ENCODE results near the gene CD300A. TPM values are rescaled to one million over a fixed set of nuclear protein-coding genes. Genes with fewer than 3 reads are reported as not detected.
"Not testable (repeated sequence)": the region's sequence is repeated elsewhere in the genome, so short reads cannot be mapped to it uniquely, and the experiment has no call there.

The CD300A gene
- total RNA-seq, 4 donors from 2014 or later, result 0.88 to 19.6 (median 2.8) TPM

DNA sequence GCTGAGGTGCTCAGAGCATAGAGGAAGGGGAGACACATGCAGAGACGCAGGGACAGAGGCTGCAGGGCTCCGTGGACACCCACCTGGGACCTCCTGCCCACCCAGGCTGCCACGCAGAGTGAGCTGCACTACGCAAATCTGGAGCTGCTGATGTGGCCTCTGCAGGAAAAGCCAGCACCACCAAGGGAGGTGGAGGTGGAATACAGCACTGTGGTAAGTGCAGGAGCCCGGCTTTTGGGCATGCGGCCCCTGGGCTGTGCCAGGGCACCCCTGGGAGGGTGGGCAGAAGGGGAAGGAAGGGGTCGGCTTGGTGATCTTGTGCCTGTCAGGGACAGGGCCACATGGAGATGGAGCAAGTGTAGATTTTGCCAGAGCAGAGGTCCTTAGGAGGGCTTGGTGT is 15.2 kb downstream of the CD300A start:
- TF ChIP-seq, protein P1, sequence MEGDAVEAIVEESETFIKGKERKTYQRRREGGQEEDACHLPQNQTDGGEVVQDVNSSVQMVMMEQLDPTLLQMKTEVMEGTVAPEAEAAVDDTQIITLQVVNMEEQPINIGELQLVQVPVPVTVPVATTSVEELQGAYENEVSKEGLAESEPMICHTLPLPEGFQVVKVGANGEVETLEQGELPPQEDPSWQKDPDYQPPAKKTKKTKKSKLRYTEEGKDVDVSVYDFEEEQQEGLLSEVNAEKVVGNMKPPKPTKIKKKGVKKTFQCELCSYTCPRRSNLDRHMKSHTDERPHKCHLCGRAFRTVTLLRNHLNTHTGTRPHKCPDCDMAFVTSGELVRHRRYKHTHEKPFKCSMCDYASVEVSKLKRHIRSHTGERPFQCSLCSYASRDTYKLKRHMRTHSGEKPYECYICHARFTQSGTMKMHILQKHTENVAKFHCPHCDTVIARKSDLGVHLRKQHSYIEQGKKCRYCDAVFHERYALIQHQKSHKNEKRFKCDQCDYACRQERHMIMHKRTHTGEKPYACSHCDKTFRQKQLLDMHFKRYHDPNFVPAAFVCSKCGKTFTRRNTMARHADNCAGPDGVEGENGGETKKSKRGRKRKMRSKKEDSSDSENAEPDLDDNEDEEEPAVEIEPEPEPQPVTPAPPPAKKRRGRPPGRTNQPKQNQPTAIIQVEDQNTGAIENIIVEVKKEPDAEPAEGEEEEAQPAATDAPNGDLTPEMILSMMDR (IDR thresholded peaks at IDR 0.05), result no peak
- TF ChIP-seq POLR2A (IDR thresholded peaks at IDR 0.05), result no peak
- 69 to 78% methylated on average over 3 to 6 of the region's 7 CpGs for WGBS, 2 donors
- H3K36me3 ChIP-seq, result no peaks in the 10 kb centered on the region
- no peak overlapping the region for H3K27ac ChIP-seq
- H3K4me3 ChIP-seq, result no peak overlapping the region
- peaks cover 0 to 3% (median 0%) of the 10 kb centered on the region in 3 donors for H3K4me1 ChIP-seq
- H3K9me3 ChIP-seq, result no peaks in the 10 kb centered on the region
- intact Hi-C loops (cut with DNase I), result no loop called here
- H3K27me3 ChIP-seq, result peaks cover 0 to 70% (median 0%) of the 10 kb centered on the region in 4 donors
- no peak for DNase-seq

DNA sequence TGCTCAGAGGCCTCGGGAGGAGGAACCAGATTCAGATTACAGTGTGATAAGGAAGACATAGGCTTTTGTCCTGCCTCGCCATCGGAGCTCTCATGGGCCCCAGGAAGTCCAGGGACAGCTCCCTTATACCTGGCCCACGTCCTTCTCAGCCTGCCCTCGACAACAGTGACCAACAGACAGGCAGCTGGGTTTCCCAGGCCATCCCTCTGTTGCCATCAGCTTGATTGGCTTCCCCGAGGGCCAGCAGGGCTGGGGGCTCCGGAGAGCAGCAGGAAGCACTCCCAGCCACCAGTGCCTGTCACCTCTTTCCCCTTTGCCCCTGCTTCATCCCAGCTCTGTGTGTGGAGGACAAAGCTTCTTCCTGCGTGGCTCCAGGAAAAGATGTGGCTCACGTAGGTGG is 17.6 kb downstream of the CD300A start:
- Histone ChIP-seq H3K27me3 (peaks cover 0 to 51% (median 0%) of the 10 kb centered on the region in 4 donors), H3K9me3 (no peaks in the 10 kb centered on the region), H3K27ac (no peak overlapping the region), H3K36me3 (no peaks in the 10 kb centered on the region), H3K4me1 (peaks cover 0 to 3% (median 0%) of the 10 kb centered on the region in 3 donors), H3K4me3 (no peak overlapping the region)
- TF ChIP-seq, protein P1 (IDR thresholded peaks at IDR 0.05), result no peak
- no peak for TF ChIP-seq POLR2A (IDR thresholded peaks at IDR 0.05)
- no peak for DNase-seq
- intact Hi-C loops (cut with DNase I), result no loop called here
- 58 to 63% methylated on average over 1 to 8 of the region's 9 CpGs for WGBS, 2 donors

DNA sequence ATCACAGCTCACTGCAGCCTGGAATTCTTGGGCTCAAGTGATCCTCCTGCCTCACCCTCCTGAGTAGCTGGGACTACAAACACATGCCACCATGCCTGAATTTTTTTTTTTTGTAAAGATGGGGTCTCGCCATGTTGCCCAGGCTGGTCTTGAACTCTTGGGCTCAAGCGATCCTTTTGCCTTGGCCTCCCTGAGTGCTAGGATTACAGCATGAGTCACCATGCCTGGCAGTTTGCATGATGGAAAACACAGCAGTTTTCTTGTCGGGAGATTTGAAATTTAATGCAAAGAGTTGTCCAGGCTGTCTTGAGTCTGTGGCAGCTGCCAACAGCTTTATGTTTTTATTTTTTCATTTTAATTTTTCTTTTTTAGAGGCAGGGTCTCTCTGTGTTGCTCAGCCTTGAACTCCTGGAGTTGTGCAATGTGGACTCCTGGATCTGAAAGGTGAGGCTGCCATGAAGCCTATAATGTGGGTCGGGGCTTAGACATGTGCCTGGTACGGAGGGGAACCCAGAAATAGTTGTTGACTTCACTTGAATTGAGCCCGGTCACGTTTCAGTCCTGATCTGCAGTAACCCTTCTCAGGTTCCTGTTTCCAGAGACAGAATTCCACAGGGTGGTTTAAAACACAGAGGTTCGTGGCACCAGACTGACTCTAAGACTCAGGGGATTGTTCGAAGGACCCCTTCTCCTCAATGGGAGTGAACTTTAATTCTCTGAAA is 18.7 kb downstream of the CD300A start:
- Histone ChIP-seq H3K27me3 (peaks cover 0 to 49% (median 0%) of the 10 kb centered on the region in 4 donors), H3K36me3 (no peaks in the 10 kb centered on the region), H3K27ac (no peak overlapping the region), H3K4me3 (no peak overlapping the region), H3K4me1 (no peaks in the 10 kb centered on the region), H3K9me3 (no peaks in the 10 kb centered on the region)
- 49 to 58% methylated on average over 8 to 9 of the region's 9 CpGs for WGBS, 2 donors
- DNase-seq, result no peak
- intact Hi-C loops (cut with DNase I), result no loop called here
- TF ChIP-seq, protein P1 (IDR thresholded peaks at IDR 0.05), result no peak
- TF ChIP-seq POLR2A (IDR thresholded peaks at IDR 0.05), result no peak

DNA sequence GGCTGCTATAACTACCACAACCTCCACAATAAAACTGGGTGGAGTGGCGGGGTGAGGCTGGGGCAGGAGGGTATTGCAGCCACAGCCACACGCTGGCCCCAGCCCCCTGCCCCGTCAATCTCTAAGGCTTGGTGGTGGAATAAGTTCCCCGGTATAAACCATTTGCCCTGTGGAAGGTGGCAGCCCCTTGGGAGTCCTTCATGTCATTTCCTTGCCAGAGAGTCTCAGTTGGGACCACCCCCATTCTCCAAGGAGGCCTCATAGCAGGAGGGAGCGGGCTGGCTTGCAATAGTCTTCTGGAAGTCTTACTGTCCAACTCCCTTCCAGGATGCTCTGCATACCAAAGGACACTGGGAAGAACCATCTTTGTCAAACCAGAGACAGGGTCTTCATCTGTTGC is 19.4 kb downstream of the CD300A start:
- no peak for DNase-seq
- TF ChIP-seq, protein P1 (IDR thresholded peaks at IDR 0.05), result no peak
- no peak for TF ChIP-seq POLR2A (IDR thresholded peaks at IDR 0.05)
- 83 to 89% methylated on average over 4 of the region's 5 CpGs for WGBS, 2 donors
- intact Hi-C loops (cut with DNase I), result no loop called here
- Histone ChIP-seq H3K36me3 (no peaks in the 10 kb centered on the region), H3K9me3 (no peaks in the 10 kb centered on the region), H3K4me1 (no peaks in the 10 kb centered on the region), H3K27me3 (peaks cover 0 to 49% (median 0%) of the 10 kb centered on the region in 4 donors), H3K27ac (no peak overlapping the region), H3K4me3 (no peak overlapping the region)

DNA sequence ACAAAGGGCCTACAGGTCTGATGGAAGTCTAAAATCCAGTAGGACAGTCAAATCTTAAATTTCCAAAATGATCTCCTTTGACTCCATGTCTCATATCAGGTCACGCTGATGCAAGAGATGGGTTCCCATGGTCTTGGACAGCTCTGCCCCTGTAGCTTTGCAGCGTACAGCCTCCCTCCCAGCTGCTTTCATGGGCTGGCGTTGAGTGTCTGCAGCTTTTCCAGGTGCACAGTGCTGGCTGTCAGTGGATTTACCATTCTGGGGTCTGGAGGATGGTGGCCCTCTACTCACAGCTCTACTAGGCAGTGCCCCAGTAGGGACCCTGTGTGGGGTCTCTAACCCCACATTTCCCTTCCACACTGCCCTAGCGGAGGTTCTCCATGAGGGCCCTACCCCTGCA is 21.8 kb downstream of the CD300A start:
- H3K27ac ChIP-seq; DNase-seq; H3K36me3 ChIP-seq; H3K4me1 ChIP-seq; intact Hi-C loops (cut with DNase I); H3K9me3 ChIP-seq; H3K4me3 ChIP-seq: not testable (repeated sequence)
- H3K27me3 ChIP-seq, result peaks cover 0 to 31% (median 0%) of the 10 kb centered on the region in 4 donors
- WGBS, 2 donors, result 90 to 93% methylated on average over 2 to 4 of the region's 4 CpGs

Data from esophagus squamous epithelium (tissue), 5 donors.